CD4-positive, alpha-beta T cell (primary cell): Measurements from ENCODE around the gene CCDC73. TPM values are rescaled to one million over a fixed set of nuclear protein-coding genes. Genes with fewer than 3 reads are reported as not detected.

ENCODE experiments used
- ATAC-seq: fragments of 200-7000 bp; cut with Tn5 transposase; one replicate; pipeline ENCODE4 v1.10.0; 2022; ENCODE audit warnings: mild to moderate bottlenecking; ENCODE audit not compliant: poor library complexity
- CTCF ChIA-PET: fragments of 350-600 bp; sonication (Branson Sonifier 250); formaldehyde crosslinking; loops from one replicate; lab custom pipeline; 2021; ENCODE audit warnings: antibody characterized with exemption, inconsistent platforms; lab: Charles Lee
- POLR2A ChIA-PET: fragments of 350-600 bp; sonication (Branson Sonifier 250); formaldehyde crosslinking; loops from one replicate; lab custom pipeline; 2021; ENCODE audit warnings: antibody characterized with exemption, inconsistent platforms; lab: Charles Lee
- DNase-seq, 14 experiments: peaks; one replicate each; pipeline ENCODE4 v3.0.0-alpha.2; 2013 to 2020; ENCODE audit warnings: mixed read lengths in 2 of 14
- H3K27ac ChIP-seq, 2 donors: one replicate each; pipeline versions ENCODE4 v1.5.1 to v1.7.0; 2013; ENCODE audit warnings: low read length in 2 of 2, low read depth in 1 of 2, mild to moderate bottlenecking in 1 of 2
- H3K27me3 ChIP-seq, 2 experiments: 1 replicate in 1 of 2; 2 replicates in 1 of 2; pipeline versions ENCODE4 v1.6.1 to v1.7.0; 2013; ENCODE audit warnings: low read length in 2 of 2, control low read depth in 1 of 2, mild to moderate bottlenecking in 1 of 2, moderate library complexity in 1 of 2; ENCODE audit not compliant: insufficient read depth in 2 of 2, control insufficient read depth in 1 of 2
- H3K36me3 ChIP-seq: one replicate; pipeline ENCODE4 v1.6.1; 2013; ENCODE audit warnings: low read length, control low read depth; ENCODE audit not compliant: insufficient read depth
- H3K4me1 ChIP-seq: one replicate; pipeline ENCODE4 v1.6.1; 2013; ENCODE audit warnings: low read length, control low read depth; ENCODE audit not compliant: insufficient read depth
- H3K4me3 ChIP-seq: one replicate; pipeline ENCODE4 v1.5.1; 2013; ENCODE audit warnings: mild to moderate bottlenecking, low read length, moderate library complexity
- H3K9me3 ChIP-seq, 2 experiments: 1 replicate in 1 of 2; 2 replicates in 1 of 2; pipeline versions ENCODE4 v1.6.1 to v1.7.0; 2013; ENCODE audit warnings: low read length in 2 of 2, mild to moderate bottlenecking in 2 of 2, control low read depth in 1 of 2, moderate library complexity in 1 of 2; ENCODE audit not compliant: control insufficient read depth in 1 of 2, insufficient read depth in 1 of 2
- H3K27ac Mint-ChIP-seq: one replicate; pipeline ENCODE4 v1.8.0; 2020; ENCODE audit warnings: mixed read lengths
- H3K27me3 Mint-ChIP-seq: one replicate; pipeline ENCODE4 v1.8.0; 2021; ENCODE audit warnings: mixed read lengths
- H3K36me3 Mint-ChIP-seq: one replicate; pipeline ENCODE4 v1.8.0; 2021; ENCODE audit warnings: low read depth, mixed read lengths
- H3K4me1 Mint-ChIP-seq: one replicate; pipeline ENCODE4 v1.8.0; 2021; ENCODE audit warnings: low read depth, mixed read lengths
- H3K4me3 Mint-ChIP-seq: one replicate; pipeline ENCODE4 v1.8.0; 2020; ENCODE audit warnings: mild to moderate bottlenecking, mixed read lengths
- H3K9me3 Mint-ChIP-seq: one replicate; pipeline ENCODE4 v1.8.0; 2020; ENCODE audit warnings: mixed read lengths
- intact Hi-C, 2 experiments: fragments of 100-400 bp; cut with DNase I in 1 of 2; cut with micrococcal nuclease in 1 of 2; formaldehyde crosslinking; loops; one replicate each; pipeline versions ENCODE4 v1.15.1 to v1.9.0; 2023 to 2025; cut with DNase I, micrococcal nuclease
- total RNA-seq, 174 experiments: library from RNA in 2 of 174; stranded (reverse) in 2 of 174; gene quantifications; one replicate each; pipeline ENCODE4 v1.2.3 and lab custom pipeline; 2021 to 2026
- TF ChIP-seq, protein P1 (sequence below): fragments of 200-600 bp; IDR thresholded peaks from one replicate; pipeline ENCODE4 v1.8.0; 2022; ENCODE audit warnings: antibody characterized with exemption, mild to moderate bottlenecking

The CCDC73 gene
- total RNA-seq, 2 experiments from 2014 or later, result not detected

DNA sequence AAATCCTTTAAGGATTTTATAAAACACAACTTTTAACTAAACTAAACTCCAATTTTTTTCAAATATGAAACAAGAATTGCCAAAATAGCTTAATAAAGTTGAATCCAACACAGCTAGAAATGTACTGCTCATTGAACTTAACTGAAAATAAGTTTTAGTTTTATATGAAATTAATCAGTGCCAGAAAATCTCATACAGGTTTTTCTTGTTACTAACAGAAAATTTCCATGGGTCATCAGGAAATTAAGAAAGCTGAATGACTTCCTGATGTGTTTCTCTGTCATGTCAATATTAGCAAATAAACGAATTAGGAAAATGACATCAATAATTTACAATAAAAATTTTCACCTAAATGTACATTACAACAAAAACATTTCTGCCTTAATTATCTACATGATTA lies 3.5 kb downstream of the CCDC73 start:
- Mint-ChIP-seq H3K36me3 (no peaks in the 10 kb centered on the region), H3K4me1 (peaks cover 11% of the 10 kb centered on the region), H3K9me3 (no peaks in the 10 kb centered on the region), H3K27me3 (peaks cover 25% of the 10 kb centered on the region), H3K4me3 (no peak overlapping the region), H3K27ac (no peak overlapping the region)
- no peak for DNase-seq
- Histone ChIP-seq H3K27ac (no peak overlapping the region), H3K9me3 (no peaks in the 10 kb centered on the region), H3K4me3 (no peak overlapping the region), H3K36me3 (no peaks in the 10 kb centered on the region), H3K4me1 (no peaks in the 10 kb centered on the region), H3K27me3 (no peaks in the 10 kb centered on the region)
- ChIA-PET POLR2A (no interaction called here), CTCF (interaction anchor here (1.5 kb wide), 1 partner anchor 9 kb away, joined by 3 read pairs; no protein-coding TSS in a partner anchor)
- intact Hi-C loops, result no loop called here
- TF ChIP-seq, protein P1, sequence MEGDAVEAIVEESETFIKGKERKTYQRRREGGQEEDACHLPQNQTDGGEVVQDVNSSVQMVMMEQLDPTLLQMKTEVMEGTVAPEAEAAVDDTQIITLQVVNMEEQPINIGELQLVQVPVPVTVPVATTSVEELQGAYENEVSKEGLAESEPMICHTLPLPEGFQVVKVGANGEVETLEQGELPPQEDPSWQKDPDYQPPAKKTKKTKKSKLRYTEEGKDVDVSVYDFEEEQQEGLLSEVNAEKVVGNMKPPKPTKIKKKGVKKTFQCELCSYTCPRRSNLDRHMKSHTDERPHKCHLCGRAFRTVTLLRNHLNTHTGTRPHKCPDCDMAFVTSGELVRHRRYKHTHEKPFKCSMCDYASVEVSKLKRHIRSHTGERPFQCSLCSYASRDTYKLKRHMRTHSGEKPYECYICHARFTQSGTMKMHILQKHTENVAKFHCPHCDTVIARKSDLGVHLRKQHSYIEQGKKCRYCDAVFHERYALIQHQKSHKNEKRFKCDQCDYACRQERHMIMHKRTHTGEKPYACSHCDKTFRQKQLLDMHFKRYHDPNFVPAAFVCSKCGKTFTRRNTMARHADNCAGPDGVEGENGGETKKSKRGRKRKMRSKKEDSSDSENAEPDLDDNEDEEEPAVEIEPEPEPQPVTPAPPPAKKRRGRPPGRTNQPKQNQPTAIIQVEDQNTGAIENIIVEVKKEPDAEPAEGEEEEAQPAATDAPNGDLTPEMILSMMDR, result no peak
- ATAC-seq, result no peak

DNA sequence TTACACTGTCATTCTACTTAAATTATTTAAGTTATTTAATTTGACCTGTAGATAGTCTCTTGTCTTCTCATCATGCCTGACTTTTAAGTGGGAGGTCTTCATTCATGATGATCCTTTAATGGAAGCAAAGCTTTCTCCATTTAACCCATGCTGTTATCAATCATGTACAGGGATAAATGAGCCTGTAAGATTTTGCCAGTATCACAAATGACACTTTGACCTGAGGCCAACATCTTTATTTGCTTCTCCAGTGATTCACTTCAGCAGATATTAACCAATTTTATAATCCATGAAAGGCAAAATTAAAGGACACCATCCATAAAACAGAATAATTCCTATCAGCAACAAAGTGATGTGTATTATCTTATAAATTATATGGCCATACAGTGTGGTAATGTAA lies 7.7 kb downstream of the CCDC73 start:
- no peak overlapping the region for H3K4me3 ChIP-seq
- ATAC-seq (no peak), DNase-seq (no peak)
- H3K27me3 ChIP-seq, result no peaks in the 10 kb centered on the region
- Mint-ChIP-seq H3K27ac (no peak overlapping the region), H3K36me3 (no peaks in the 10 kb centered on the region), H3K4me3 (no peak overlapping the region), H3K27me3 (peaks cover 11% of the 10 kb centered on the region), H3K4me1 (no peaks in the 10 kb centered on the region), H3K9me3 (no peaks in the 10 kb centered on the region)
- intact Hi-C loops, result no loop called here
- TF ChIP-seq, protein P1, result no peak
- no peaks in the 10 kb centered on the region for H3K36me3 ChIP-seq
- H3K27ac ChIP-seq, result no peak overlapping the region
- no peaks in the 10 kb centered on the region for H3K9me3 ChIP-seq
- H3K4me1 ChIP-seq, result no peaks in the 10 kb centered on the region
- CTCF ChIA-PET, result interaction anchor here (1.3 kb wide), 1 partner anchor 11 kb away, joined by 3 read pairs; no protein-coding TSS in a partner anchor
- POLR2A ChIA-PET, result no interaction called here

GRCh38 chr11:32785262-32785661 lies 9.2 kb downstream of the CCDC73 start:
- H3K9me3 ChIP-seq, result no peaks in the 10 kb centered on the region
- Mint-ChIP-seq H3K27ac (no peak overlapping the region), H3K9me3 (no peaks in the 10 kb centered on the region), H3K36me3 (no peaks in the 10 kb centered on the region), H3K4me3 (no peak overlapping the region), H3K27me3 (peaks cover 11% of the 10 kb centered on the region), H3K4me1 (no peaks in the 10 kb centered on the region)
- no peaks in the 10 kb centered on the region for H3K36me3 ChIP-seq
- DNase-seq (no peak), ATAC-seq (no peak)
- H3K27ac ChIP-seq, result no peak overlapping the region
- no peaks in the 10 kb centered on the region for H3K4me1 ChIP-seq
- ChIA-PET POLR2A (no interaction called here), CTCF (no interaction called here)
- H3K27me3 ChIP-seq, result no peaks in the 10 kb centered on the region
- intact Hi-C loops, result no loop called here
- TF ChIP-seq, protein P1, result no peak
- H3K4me3 ChIP-seq, result no peak overlapping the region
